ENCODE results near the gene SEZ6L2. TPM values are rescaled to one million over a fixed set of nuclear protein-coding genes. Genes with fewer than 3 reads are reported as not detected.

Gene SEZ6L2
- total and polyA plus RNA-seq, 2 of the 13 experiments (the other 11 are each of a cell fraction or from before 2014, with no cell fraction given) = 14.9 to 16.9 TPM

- TF ChIP-seq SNAPC4 (CRISPR knock-in tag; IDR thresholded peaks at IDR 0.05) (0 out of 2 replicates have a peak, but pooled peaks have one; percentile 82), ZFX (CRISPR knock-in tag; IDR thresholded peaks at IDR 0.05; ENCODE audit: low read depth) (peak; percentile 97), ZNF382 (CRISPR knock-in tag; IDR thresholded peaks at IDR 0.05; ENCODE audit: borderline replicate concordance) (no peak), MTA1 (CRISPR knock-in tag; IDR thresholded peaks at IDR 0.05; ENCODE audit: borderline replicate concordance) (no peak), ZNF652 (CRISPR knock-in tag; IDR thresholded peaks at IDR 0.05; ENCODE audit: borderline replicate concordance, low read depth) (0 out of 2 replicates have a peak, but pooled peaks have one; percentile 19), UBTF (CRISPR knock-in tag; IDR thresholded peaks at IDR 0.05) (peak; percentile 80), ZNF367 (CRISPR knock-in tag; IDR thresholded peaks at IDR 0.05; ENCODE audit: borderline replicate concordance) (peak; percentile 61; the same call in 1 of the 2 replicates), ZNF530 (CRISPR knock-in tag; IDR thresholded peaks at IDR 0.05; ENCODE audit: low read depth) (no peak), HOMEZ (CRISPR knock-in tag; IDR thresholded peaks at IDR 0.05; ENCODE audit: low read depth) (0 out of 2 replicates have a peak, but pooled peaks have one; percentile 12), HNF1B (CRISPR knock-in tag; IDR thresholded peaks at IDR 0.05) (peak; percentile 86), ZNF704 (CRISPR knock-in tag; IDR thresholded peaks at IDR 0.05; ENCODE audit: borderline replicate concordance) (peak; percentile 97), ZNF251 (CRISPR knock-in tag; IDR thresholded peaks at IDR 0.05) (0 out of 2 replicates have a peak, but pooled peaks have one; percentile 88), BORCS8-MEF2B (CRISPR knock-in tag; IDR thresholded peaks at IDR 0.05) (peak; percentile 87; the same call in 1 of the 2 replicates), ZNF124 (CRISPR knock-in tag; IDR thresholded peaks at IDR 0.05) (peak; percentile 82; the same call in 1 of the 2 replicates), NR2F6 (IDR thresholded peaks at IDR 0.05) (no peak), NR2F6 (CRISPR knock-in tag; IDR thresholded peaks at IDR 0.05) (peak; percentile 34; the same call in 1 of the 2 replicates)
Observed at GRCh38 chr16:29925781-29926710, 26.7 kb upstream of the SEZ6L2 start, which contains the start of gene KCTD13 (continued).

All from HepG2 (cell line).